DMS53 treated with DMSO at 0.1 percent for 48 hours (cell line): ENCODE results near the gene RSPO4.

Experiments
- DNase-seq: peaks from one replicate; lab custom pipeline; 2025; ENCODE audit not compliant: unreplicated experiment; lab: John Stamatoyannopoulos, UW

RSPO4 gene

DNA sequence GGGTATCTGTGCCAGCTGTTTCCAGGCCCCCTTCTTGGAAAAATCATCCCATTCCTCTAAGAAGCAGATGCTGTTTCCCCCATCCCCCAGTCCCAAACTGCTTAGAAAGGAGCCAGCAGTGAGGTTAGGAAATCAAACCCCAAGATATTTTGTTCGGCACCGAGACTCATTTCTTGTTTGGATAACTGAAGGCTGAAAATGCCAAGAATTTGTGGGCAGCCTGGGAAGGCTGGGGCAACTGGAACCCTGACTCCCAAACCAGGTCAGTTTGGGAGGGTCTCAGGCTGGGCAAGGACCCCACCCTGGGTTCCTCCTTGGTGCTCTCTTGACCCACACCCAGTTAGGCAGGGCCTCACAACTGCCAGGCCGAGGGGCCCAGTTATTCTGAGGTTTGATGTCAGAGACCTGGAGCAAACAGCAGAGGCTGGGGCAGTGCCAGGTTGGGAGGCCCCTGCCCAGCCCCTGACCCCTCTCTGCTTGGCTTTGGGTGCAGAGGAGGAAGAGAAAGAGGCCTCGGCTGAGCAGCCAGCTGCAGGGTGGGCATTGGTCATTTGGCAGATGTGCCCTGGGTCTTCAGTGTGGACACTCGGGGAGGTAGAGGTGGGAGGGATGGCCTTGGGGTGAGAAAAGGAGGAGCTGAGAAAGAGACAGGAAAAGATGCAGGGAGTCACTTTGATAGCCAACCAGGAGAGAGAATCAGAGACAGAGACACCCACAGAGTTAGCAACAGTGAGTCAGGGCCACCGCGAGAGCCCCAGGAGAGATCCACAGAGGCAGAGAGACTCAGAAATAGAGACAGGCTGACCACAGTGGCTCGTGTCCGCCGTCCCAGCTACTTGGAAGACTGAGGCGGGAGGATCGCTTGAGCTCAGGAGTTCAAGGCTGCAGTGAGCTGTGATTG, 91.0 kb downstream of the RSPO4 start:
- DNase-seq: no peak

DNA sequence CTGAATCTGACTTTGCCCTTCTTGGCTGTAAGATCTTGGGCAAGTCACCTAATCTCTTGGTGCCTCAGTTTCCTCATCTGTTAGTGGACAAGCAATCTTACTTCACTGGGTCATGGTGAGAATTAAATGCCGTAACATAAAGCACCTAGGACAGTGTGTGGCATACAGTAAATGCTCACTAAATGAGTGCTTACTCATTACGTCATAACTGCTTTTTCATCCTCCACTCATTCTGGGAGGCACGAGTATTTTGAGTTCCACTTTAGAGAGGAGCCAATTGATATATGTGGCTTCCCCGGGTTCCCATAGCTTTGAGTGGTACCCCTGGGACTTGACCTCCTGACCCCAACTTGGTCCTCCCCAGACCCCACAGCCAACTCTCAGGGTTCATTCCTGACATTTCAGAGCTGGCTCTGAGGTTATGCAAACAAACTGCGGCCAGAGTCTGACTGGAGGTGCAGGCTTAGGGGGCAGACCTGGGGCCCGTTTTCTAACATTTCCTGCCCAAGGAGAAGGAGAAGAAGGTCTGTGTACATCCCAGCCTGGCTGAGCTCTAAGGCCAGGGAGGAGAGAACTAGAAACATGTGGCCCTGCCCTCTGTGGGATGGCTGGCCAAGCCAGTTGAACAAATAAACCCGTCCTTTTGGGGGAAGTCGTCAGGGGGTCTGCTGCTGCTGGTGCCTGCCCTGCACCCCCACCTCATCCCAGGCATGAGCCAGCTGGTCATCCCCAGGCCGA, 91.8 kb downstream of the RSPO4 start:
- DNase-seq: no peak

GRCh38 chr20:909641-910040, 92.5 kb downstream of the RSPO4 start:
- no peak for DNase-seq
